Measurements from ENCODE around the gene MRPS6. TPM values are rescaled to one million over a fixed set of nuclear protein-coding genes. Genes with fewer than 3 reads are reported as not detected.

MRPS6 gene
- total and polyA plus RNA-seq, 2 of the 4 experiments (the other 2 are of a cell fraction): 7.5 to 35.1 TPM

- Histone ChIP-seq H3K9ac (ENCODE audit: low read depth, low read length) (no peak overlapping the region), H3K56ac (ENCODE audit: extremely low read depth, insufficient read depth, low read length) (no peak overlapping the region), H3K4ac (ENCODE audit: low read depth, low read length) (no peak overlapping the region), H3K18ac (ENCODE audit: low read depth, low read length) (no peak overlapping the region), H3K79me1 (ENCODE audit: low read depth in 1 of 2, low read length in 2 of 2) (peaks cover 16 to 56% of the 10 kb centered on the region in 2 experiments), H3K14ac (replicated peaks; ENCODE audit: low read depth, low read length) (no peak overlapping the region), H2BK20ac (ENCODE audit: low read depth, low read length) (no peak overlapping the region), H4K20me1 (ENCODE audit: insufficient read depth, low read length) (no peaks in the 10 kb centered on the region; the same call in 1 of the 2 replicates), H2BK5ac (ENCODE audit: low read depth, low read length, poor library complexity, severe bottlenecking) (no peak overlapping the region), H2AK5ac (ENCODE audit: low read depth, low read length) (no peak overlapping the region), H4K5ac (ENCODE audit: low read depth, low read length) (no peak overlapping the region), H4K91ac (ENCODE audit: insufficient read depth, low read depth, low read length) (no peak overlapping the region), H3K4me2 (ENCODE audit: low read depth, low read length) (no peak overlapping the region), H3K36me3 (ENCODE audit: control insufficient read depth, insufficient read depth, low read length) (peaks cover 2% of the 10 kb centered on the region; the same call in 1 of the 2 replicates), H2BK15ac (ENCODE audit: low read depth, low read length) (no peak overlapping the region), H3K23ac (ENCODE audit: low read depth, low read length) (no peak overlapping the region), H3K4me3 (ENCODE audit: insufficient read depth, low read depth, low read length) (no peak overlapping the region), H4K8ac (ENCODE audit: low read depth in 2 of 2, low read length in 2 of 2) (no peak overlapping the region), H2AK9ac (replicated peaks; ENCODE audit: low read depth, low read length, poor library complexity) (no peak overlapping the region), H3K9me1 (ENCODE audit: insufficient read depth, low read length) (peaks cover 16% of the 10 kb centered on the region), H2BK120ac (ENCODE audit: low read depth, low read length) (no peak overlapping the region), H3K27me3 (ENCODE audit: control insufficient read depth, insufficient read depth, low read length) (no peaks in the 10 kb centered on the region), H2AFZ (replicated peaks; ENCODE audit: low read length, poor library complexity) (no peak overlapping the region), H3K9me3 (ENCODE audit: control insufficient read depth, insufficient read depth, low read length) (no peaks in the 10 kb centered on the region), H3K4me1 (ENCODE audit: control insufficient read depth, insufficient read depth, low read length) (peaks cover 9% of the 10 kb centered on the region), H3K27ac (ENCODE audit: insufficient read depth, low read length) (no peak overlapping the region)
- CTCF ChIA-PET: interaction anchor here (0.5 to 0.7 kb wide), 3 partner anchors 42 to 1825 kb away, joined by 3 to 4 read pairs (median 3); no protein-coding TSS in a partner anchor
- WGBS, 2 experiments (ENCODE audit: extremely low coverage in 2 of 2, insufficient read length in 1 of 2): 93% methylated on average over 3 of the region's 8 CpGs; no CpG with 5 or more reads in 1 of the 2 experiments
- POLR2A ChIA-PET (ENCODE audit: unreplicated experiment): no interaction called here
- in situ Hi-C loops (cut with MboI; ENCODE audit: low sequenced_read_pairs) (no loop called here), intact Hi-C loops (cut with micrococcal nuclease) (no loop called here), dilution Hi-C loops (cut with HindIII; ENCODE audit: low sequenced_read_pairs, unreplicated experiment) (no loop called here)
- DNase-seq (no peak), ATAC-seq (ENCODE audit: low read depth) (no peak)
- TF ChIP-seq RFX5 (IDR thresholded peaks at IDR 0.05; ENCODE audit: low read depth, low read length): no peak
- TF ChIP-seq MXI1 (IDR thresholded peaks at IDR 0.05; ENCODE audit: borderline replicate concordance, low read depth, low read length): no peak
- TF ChIP-seq RCOR1 (IDR thresholded peaks at IDR 0.05; ENCODE audit: insufficient replicate concordance, low read length): no peak
- TF ChIP-seq ELK1 (IDR thresholded peaks at IDR 0.05; ENCODE audit: borderline replicate concordance, low read depth, low read length): no peak
- no TSS peak for BruUV-seq (replicated peaks)
Measured at GRCh38 chr21:34123609-34124008, 50.2 kb downstream of the MRPS6 start.
